ENCODE data around the gene TAPT1. TPM values are rescaled to one million over a fixed set of nuclear protein-coding genes. Genes with fewer than 3 reads are reported as not detected.

The TAPT1 gene
- total and polyA plus RNA-seq, 9 of the 15 experiments (the other 6 are each of a cell fraction or from before 2014, with no cell fraction given), result 1.6 to 36.7 (median 20.7) TPM

DNA sequence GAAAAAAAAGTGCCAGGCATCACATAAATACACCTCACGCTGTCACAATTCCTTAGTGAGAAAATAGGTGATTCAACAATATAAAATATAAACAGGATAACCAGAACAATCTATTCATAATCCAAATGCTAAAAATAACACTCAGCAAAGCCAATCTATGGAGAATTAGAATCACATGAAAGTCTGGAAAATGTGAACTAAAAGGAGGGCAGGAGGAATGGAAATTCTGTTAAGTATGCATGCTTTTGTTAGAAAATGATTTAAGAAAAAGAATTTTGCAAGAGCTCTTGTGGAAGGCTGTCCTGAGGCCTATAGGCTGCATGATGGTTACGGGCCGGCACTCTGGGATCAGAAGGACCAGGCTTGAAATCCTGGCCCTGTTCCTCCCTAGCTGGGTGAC is 71.8 kb downstream of the TAPT1 start:
- ChIA-PET POLR2A (no interaction called here), CTCF (ENCODE audit: low intra/inter-chr PET ratio) (no interaction called here)
- H3K27me3 ChIP-seq (ENCODE audit: control insufficient read depth in 2 of 2, insufficient read depth in 2 of 2, low read length in 2 of 2), result no peaks in the 10 kb centered on the region
- H3K4me2 ChIP-seq (ENCODE audit: insufficient read depth, low read length), result no peak overlapping the region
- no peak for ATAC-seq
- H3K9me1 ChIP-seq (ENCODE audit: control insufficient read depth, insufficient read depth, low read length), result no peaks in the 10 kb centered on the region
- H2AFZ ChIP-seq (ENCODE audit: low read depth, low read length), result no peak overlapping the region
- no peaks in the 10 kb centered on the region for H3K36me3 ChIP-seq (ENCODE audit: control insufficient read depth, insufficient read depth, low read length)
- H3K9ac ChIP-seq (ENCODE audit: insufficient read depth in 1 of 2, low read depth in 2 of 2, low read length in 2 of 2), result no peak overlapping the region
- no TSS peak for BruUV-seq (replicated peaks)
- no peak overlapping the region for H3K27ac ChIP-seq (ENCODE audit: extremely low read depth, low read depth, low read length)
- H3K79me2 ChIP-seq (ENCODE audit: control insufficient read depth, insufficient read depth, low read length), result no peaks in the 10 kb centered on the region
- WGBS (ENCODE audit: insufficient coverage, low coverage, missing lambda C conversion rate), result 40% methylated on average over 3 of the region's 3 CpGs
- no peak overlapping the region for H3K4me3 ChIP-seq
- no peaks in the 10 kb centered on the region; the same call in 1 of the 2 replicates for H4K20me1 ChIP-seq (replicated peaks; ENCODE audit: control insufficient read depth, insufficient read depth, low read length)
- no peak for FAIRE-seq
- no peaks in the 10 kb centered on the region for H3K9me3 ChIP-seq (replicated peaks; ENCODE audit: control insufficient read depth, insufficient read depth, low read depth, low read length)
- intact Hi-C loops (cut with micrococcal nuclease), result no loop called here
- H3K4me1 ChIP-seq (replicated peaks in 1 of 2; ENCODE audit: control insufficient read depth in 2 of 2, insufficient read depth in 2 of 2, low read length in 2 of 2), result no peaks in the 10 kb centered on the region
- in situ Hi-C loops (cut with MboI), result no loop called here
- no peak for DNase-seq (ENCODE audit: extremely low read depth in 1 of 4, low spot score in 3 of 4)
- TF ChIP-seq ETV1 (tag; conservative IDR thresholded peaks at IDR 0.05; ENCODE audit: low read depth) (no peak), NUFIP1 (IDR thresholded peaks at IDR 0.05; ENCODE audit: partially characterized antibody) (no peak), TAF15 (IDR thresholded peaks at IDR 0.05; ENCODE audit: low read depth, low read length) (no peak), SMAD2 (IDR thresholded peaks at IDR 0.05; ENCODE audit: low read depth, low read length) (no peak), ZNF764 (CRISPR knock-in tag; IDR thresholded peaks at IDR 0.05; ENCODE audit: low read depth) (no peak), SP2 (IDR thresholded peaks at IDR 0.05; ENCODE audit: extremely low read depth, low read depth, low read length, poor library complexity, severe bottlenecking) (no peak)
- TF ChIP-seq, protein P1, sequence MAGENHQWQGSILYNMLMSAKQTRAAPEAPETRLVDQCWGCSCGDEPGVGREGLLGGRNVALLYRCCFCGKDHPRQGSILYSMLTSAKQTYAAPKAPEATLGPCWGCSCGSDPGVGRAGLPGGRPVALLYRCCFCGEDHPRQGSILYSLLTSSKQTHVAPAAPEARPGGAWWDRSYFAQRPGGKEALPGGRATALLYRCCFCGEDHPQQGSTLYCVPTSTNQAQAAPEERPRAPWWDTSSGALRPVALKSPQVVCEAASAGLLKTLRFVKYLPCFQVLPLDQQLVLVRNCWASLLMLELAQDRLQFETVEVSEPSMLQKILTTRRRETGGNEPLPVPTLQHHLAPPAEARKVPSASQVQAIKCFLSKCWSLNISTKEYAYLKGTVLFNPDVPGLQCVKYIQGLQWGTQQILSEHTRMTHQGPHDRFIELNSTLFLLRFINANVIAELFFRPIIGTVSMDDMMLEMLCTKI (IDR thresholded peaks at IDR 0.05; ENCODE audit: partially characterized antibody), result no peak
- TF ChIP-seq, protein P2, sequence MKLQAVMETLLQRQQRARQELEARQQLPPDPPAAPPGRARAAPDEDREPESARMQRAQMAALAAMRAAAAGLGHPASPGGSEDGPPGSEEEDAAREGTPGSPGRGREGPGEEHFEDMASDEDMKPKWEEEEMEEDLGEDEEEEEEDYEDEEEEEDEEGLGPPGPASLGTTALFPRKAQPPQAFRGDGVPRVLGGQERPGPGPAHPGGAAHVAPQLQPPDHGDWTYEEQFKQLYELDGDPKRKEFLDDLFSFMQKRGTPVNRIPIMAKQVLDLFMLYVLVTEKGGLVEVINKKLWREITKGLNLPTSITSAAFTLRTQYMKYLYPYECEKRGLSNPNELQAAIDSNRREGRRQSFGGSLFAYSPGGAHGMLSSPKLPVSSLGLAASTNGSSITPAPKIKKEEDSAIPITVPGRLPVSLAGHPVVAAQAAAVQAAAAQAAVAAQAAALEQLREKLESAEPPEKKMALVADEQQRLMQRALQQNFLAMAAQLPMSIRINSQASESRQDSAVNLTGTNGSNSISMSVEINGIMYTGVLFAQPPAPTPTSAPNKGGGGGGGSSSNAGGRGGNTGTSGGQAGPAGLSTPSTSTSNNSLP (IDR thresholded peaks at IDR 0.05; ENCODE audit: borderline replicate concordance, low read depth, low read length), result no peak
- TF ChIP-seq, protein P3, sequence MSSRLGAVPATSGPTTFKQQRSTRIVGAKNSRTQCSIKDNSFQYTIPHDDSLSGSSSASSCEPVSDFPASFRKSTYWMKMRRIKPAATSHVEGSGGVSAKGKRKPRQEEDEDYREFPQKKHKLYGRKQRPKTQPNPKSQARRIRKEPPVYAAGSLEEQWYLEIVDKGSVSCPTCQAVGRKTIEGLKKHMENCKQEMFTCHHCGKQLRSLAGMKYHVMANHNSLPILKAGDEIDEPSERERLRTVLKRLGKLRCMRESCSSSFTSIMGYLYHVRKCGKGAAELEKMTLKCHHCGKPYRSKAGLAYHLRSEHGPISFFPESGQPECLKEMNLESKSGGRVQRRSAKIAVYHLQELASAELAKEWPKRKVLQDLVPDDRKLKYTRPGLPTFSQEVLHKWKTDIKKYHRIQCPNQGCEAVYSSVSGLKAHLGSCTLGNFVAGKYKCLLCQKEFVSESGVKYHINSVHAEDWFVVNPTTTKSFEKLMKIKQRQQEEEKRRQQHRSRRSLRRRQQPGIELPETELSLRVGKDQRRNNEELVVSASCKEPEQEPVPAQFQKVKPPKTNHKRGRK (tag; IDR thresholded peaks at IDR 0.05), result no peak

Measured in K562 (cell line).